Hepatocyte (in vitro differentiated cells): ENCODE measurements around the gene PSPH. TPM values are rescaled to one million over a fixed set of nuclear protein-coding genes. Genes with fewer than 3 reads are reported as not detected.

Experiments used
- DNase-seq: peaks from one replicate; pipeline ENCODE4 v3.0.0-alpha.2; 2016; ENCODE audit warnings: low spot score
- H2AFZ ChIP-seq: fragments of 200-600 bp; sonication (generic); 2 replicates; pipeline ENCODE4 v1.6.0; 2016; ENCODE audit warnings: antibody characterized with exemption, mild to moderate bottlenecking
- H3K27ac ChIP-seq: fragments of 200-600 bp; sonication (generic); 2 replicates; pipeline ENCODE4 v1.5.1; 2016; ENCODE audit warnings: mild to moderate bottlenecking
- H3K27me3 ChIP-seq: fragments of 200-600 bp; sonication (generic); 2 replicates; pipeline ENCODE4 v1.6.1; 2016
- H3K36me3 ChIP-seq: fragments of 200-600 bp; sonication (generic); replicated peaks from 2 replicates; pipeline ENCODE4 v1.5.1; 2016; ENCODE audit warnings: low read depth; ENCODE audit not compliant: insufficient read depth
- H3K4me1 ChIP-seq: fragments of 200-600 bp; sonication (generic); 2 replicates; pipeline ENCODE4 v1.5.1; 2016; ENCODE audit warnings: mild to moderate bottlenecking, moderate library complexity; ENCODE audit not compliant: insufficient read depth
- H3K4me2 ChIP-seq: fragments of 200-600 bp; sonication (generic); 2 replicates; pipeline ENCODE4 v1.6.0; 2016
- H3K4me3 ChIP-seq: fragments of 200-600 bp; sonication (generic); 2 replicates; pipeline ENCODE4 v1.5.1; 2016; ENCODE audit warnings: mild to moderate bottlenecking
- H3K79me2 ChIP-seq: fragments of 200-600 bp; sonication (generic); 2 replicates; pipeline ENCODE4 v1.6.0; 2017; ENCODE audit warnings: mild to moderate bottlenecking
- H3K9me2 ChIP-seq: fragments of 200-600 bp; sonication (generic); replicated peaks from 2 replicates; pipeline ENCODE4 v1.6.0; 2017; ENCODE audit warnings: mild to moderate bottlenecking; ENCODE audit not compliant: insufficient read depth
- H3K9me3 ChIP-seq: fragments of 200-600 bp; sonication (generic); 2 replicates; pipeline ENCODE4 v1.5.1; 2016; ENCODE audit warnings: low read depth, mild to moderate bottlenecking
- H4K20me1 ChIP-seq: fragments of 200-600 bp; sonication (generic); 2 replicates; pipeline ENCODE4 v1.6.0; 2016; ENCODE audit warnings: mild to moderate bottlenecking; ENCODE audit not compliant: insufficient read depth, poor library complexity, severe bottlenecking
- EZH2 ChIP-seq: fragments of 200-600 bp; sonication (generic); IDR thresholded peaks from 2 replicates; pipeline ENCODE4 v1.6.1; 2016; ENCODE audit warnings: antibody characterized with exemption, mild to moderate bottlenecking, borderline replicate concordance
- EZH2phosphoT487 ChIP-seq: fragments of 200-600 bp; sonication (generic); IDR thresholded peaks from one replicate; pipeline ENCODE4 v1.6.1; 2018; ENCODE audit warnings: antibody characterized with exemption, mild to moderate bottlenecking, low read depth, moderate library complexity; ENCODE audit not compliant: unreplicated experiment, severe bottlenecking
- WGBS: methylation state at CpG from one replicate; pipeline ENCODE4 v1.1.6; 2016; ENCODE audit warnings: low lambda C conversion rate; ENCODE audit errors: missing lambda C conversion rate; 5-methylcytosine and 5-hydroxymethylcytosine counted together
- polyA plus RNA-seq: library from polyadenylated mRNA; unstranded; fragments of >200 nt; fragmentation: Nextera tagmentation; extraction: Ambion mirVana; gene quantifications from 2 replicates; pipeline ENCODE4 v1.2.1, GENCODE V29; 2016
- small RNA-seq: library from RNA; depleted of rRNA; stranded (forward); fragments of <200 nt; gene quantifications from one replicate; pipeline ENCODE3, GENCODE V24; 2014
- total RNA-seq: library from RNA; depleted of rRNA; stranded (reverse); fragments of >200 nt; gene quantifications from 2 replicates; pipeline ENCODE4 v1.2.3, GENCODE V29; 2014
- TF ChIP-seq, protein P1 (sequence below): fragments of 200-600 bp; sonication (generic); IDR thresholded peaks from 2 replicates; pipeline ENCODE4 v1.5.1; 2016; ENCODE audit warnings: antibody characterized with exemption, mild to moderate bottlenecking; ENCODE audit not compliant: poor library complexity

PSPH gene
- total and polyA plus RNA-seq, 2 experiments from 2014 or later: 48.0 to 160 TPM

DNA sequence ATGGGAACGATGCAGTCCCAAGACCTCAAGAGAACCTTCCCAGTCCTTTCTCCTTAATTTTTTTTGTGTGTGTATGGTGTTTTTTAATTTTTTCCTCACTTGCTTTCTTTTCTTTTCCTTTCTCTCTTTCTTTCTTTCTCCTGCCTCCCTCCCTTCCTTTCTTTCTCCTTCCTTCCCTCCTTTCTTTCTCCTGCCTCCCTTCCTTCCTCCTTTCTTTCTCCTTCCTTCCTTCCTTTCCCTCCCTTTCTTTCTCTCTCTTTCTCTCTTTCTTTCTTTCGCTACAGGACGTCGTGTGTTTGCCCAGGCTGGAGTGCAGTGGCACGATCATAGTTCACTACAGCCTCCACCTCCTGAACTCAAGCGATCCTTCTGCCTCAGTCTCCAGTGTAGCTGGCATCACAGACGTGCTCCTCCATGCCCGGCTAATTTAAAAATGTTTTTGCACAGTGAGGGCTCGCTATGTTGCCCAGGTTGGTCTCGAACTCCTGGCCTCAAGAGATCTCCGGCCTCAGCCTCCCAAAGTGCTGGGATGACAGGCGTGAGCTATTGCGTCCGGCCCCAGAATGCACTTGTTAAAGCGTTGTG, 87.6 kb downstream of the PSPH start:
- no peaks in the 10 kb centered on the region for H3K27me3 ChIP-seq
- no peaks in the 10 kb centered on the region for H3K9me2 ChIP-seq
- H3K36me3 ChIP-seq: no peaks in the 10 kb centered on the region
- peak overlapping the region; percentile 81 for H3K27ac ChIP-seq
- 88% methylated on average over 15 of the region's 15 CpGs for WGBS
- no peak for DNase-seq
- H4K20me1 ChIP-seq: peaks cover 7% of the 10 kb centered on the region
- H3K4me2 ChIP-seq: peak overlapping the region; percentile 87
- no peak overlapping the region for H3K4me3 ChIP-seq
- no peaks in the 10 kb centered on the region for H3K9me3 ChIP-seq
- peak overlapping the region; percentile 78 for H2AFZ ChIP-seq
- peaks cover 8% of the 10 kb centered on the region for H3K4me1 ChIP-seq
- TF ChIP-seq EZH2: no peak
- TF ChIP-seq EZH2phosphoT487: no peak
- TF ChIP-seq, protein P1, sequence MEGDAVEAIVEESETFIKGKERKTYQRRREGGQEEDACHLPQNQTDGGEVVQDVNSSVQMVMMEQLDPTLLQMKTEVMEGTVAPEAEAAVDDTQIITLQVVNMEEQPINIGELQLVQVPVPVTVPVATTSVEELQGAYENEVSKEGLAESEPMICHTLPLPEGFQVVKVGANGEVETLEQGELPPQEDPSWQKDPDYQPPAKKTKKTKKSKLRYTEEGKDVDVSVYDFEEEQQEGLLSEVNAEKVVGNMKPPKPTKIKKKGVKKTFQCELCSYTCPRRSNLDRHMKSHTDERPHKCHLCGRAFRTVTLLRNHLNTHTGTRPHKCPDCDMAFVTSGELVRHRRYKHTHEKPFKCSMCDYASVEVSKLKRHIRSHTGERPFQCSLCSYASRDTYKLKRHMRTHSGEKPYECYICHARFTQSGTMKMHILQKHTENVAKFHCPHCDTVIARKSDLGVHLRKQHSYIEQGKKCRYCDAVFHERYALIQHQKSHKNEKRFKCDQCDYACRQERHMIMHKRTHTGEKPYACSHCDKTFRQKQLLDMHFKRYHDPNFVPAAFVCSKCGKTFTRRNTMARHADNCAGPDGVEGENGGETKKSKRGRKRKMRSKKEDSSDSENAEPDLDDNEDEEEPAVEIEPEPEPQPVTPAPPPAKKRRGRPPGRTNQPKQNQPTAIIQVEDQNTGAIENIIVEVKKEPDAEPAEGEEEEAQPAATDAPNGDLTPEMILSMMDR: no peak
- H3K79me2 ChIP-seq: peaks cover 40% of the 10 kb centered on the region

DNA sequence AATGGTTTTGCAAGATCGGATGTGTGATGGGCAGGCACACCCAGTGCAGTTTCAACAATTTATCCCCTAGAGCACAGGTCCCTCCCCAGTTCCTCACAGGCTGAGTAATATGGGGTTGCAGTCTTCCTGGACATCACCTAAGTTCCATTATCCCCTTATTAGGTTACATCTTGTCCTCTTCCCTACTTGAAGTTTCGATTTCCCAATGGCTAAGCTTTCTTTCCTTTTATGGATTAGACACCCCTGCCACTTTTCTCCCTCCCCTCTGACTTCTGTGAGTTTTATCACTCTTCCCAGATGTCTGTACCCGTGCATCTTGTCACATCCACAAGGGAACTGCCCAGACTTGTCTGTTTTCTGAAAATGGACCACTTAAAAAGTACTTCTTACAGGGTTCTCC, 89.2 kb downstream of the PSPH start:
- H3K27me3 ChIP-seq: no peaks in the 10 kb centered on the region
- H4K20me1 ChIP-seq: peaks cover 4% of the 10 kb centered on the region
- H3K4me2 ChIP-seq: no peak overlapping the region
- 85% methylated on average over 3 of the region's 3 CpGs for WGBS
- H3K36me3 ChIP-seq: no peaks in the 10 kb centered on the region
- no peaks in the 10 kb centered on the region for H3K9me3 ChIP-seq
- peaks cover 8% of the 10 kb centered on the region for H3K4me1 ChIP-seq
- H3K27ac ChIP-seq: no peak overlapping the region
- peaks cover 23% of the 10 kb centered on the region for H3K79me2 ChIP-seq
- H3K9me2 ChIP-seq: no peaks in the 10 kb centered on the region
- no peak for DNase-seq
- no peak for TF ChIP-seq EZH2phosphoT487
- H2AFZ ChIP-seq: no peak overlapping the region
- H3K4me3 ChIP-seq: no peak overlapping the region

Small RNA genes lying within 50 kb of the gene (small RNA-seq; reads per million reads assigned to genes)
- gene SNORA15: not detected
- gene SNORA22B: 0.16 reads per million

Other genes with a start within 250 kb of the PSPH start
- gene SEPTIN14, start 188.7 kb downstream of the PSPH start, total RNA-seq: not detected in 2 replicates
- gene SEPTIN14, start 188.7 kb downstream of the PSPH start, polyA plus RNA-seq: not detected in 2 replicates
- 4.8 and 5.4 TPM in 2 replicates for gene ZNF713, start 164.0 kb downstream of the PSPH start, total RNA-seq
- gene ZNF713, start 164.0 kb downstream of the PSPH start, polyA plus RNA-seq: 1.8 and 1.9 TPM in 2 replicates
- gene MRPS17, start 99.6 kb downstream of the PSPH start, total RNA-seq: 13.7 and 18.6 TPM in 2 replicates
- 26.1 and 30.3 TPM in 2 replicates for gene MRPS17, start 99.6 kb downstream of the PSPH start, polyA plus RNA-seq
- gene NIPSNAP2, start 86.9 kb downstream of the PSPH start, total RNA-seq: 46.0 and 47.6 TPM in 2 replicates
- 46.2 and 51.6 TPM in 2 replicates for gene NIPSNAP2, start 86.9 kb downstream of the PSPH start, polyA plus RNA-seq
- gene CCT6A, start 321 bp upstream of the PSPH start, total RNA-seq: 166 and 206 TPM in 2 replicates
- 121 and 131 TPM in 2 replicates for gene CCT6A, start 321 bp upstream of the PSPH start, polyA plus RNA-seq
- 139 and 161 TPM in 2 replicates for gene SUMF2, start 12.8 kb upstream of the PSPH start, total RNA-seq
- gene SUMF2, start 12.8 kb upstream of the PSPH start, polyA plus RNA-seq: 163 and 181 TPM in 2 replicates
- not detected in 2 replicates for gene PHKG1, start 41.5 kb upstream of the PSPH start, total RNA-seq
- gene PHKG1, start 41.5 kb upstream of the PSPH start, polyA plus RNA-seq: 0.13 and 0.28 TPM in 2 replicates
- 121 and 124 TPM in 2 replicates for gene CHCHD2, start 55.0 kb upstream of the PSPH start, total RNA-seq
- gene CHCHD2, start 55.0 kb upstream of the PSPH start, polyA plus RNA-seq: 173 and 189 TPM in 2 replicates
- gene NUPR2, start 65.0 kb upstream of the PSPH start, total RNA-seq: not detected in 2 replicates
- not detected in 2 replicates for gene NUPR2, start 65.0 kb upstream of the PSPH start, polyA plus RNA-seq